Vagina (tissue), 2 donors: Measurements from ENCODE around the gene CD164L2.

Source experiments
- CTCF ChIP-seq, 3 experiments: fragments of 450-650 bp in 2 of 3; fragments of 200-600 bp in 1 of 3; sonication (generic) in 1 of 3; IDR thresholded peaks; one replicate each; pipeline ENCODE4 v1.5.1; 2017 to 2019; ENCODE audit warnings: antibody characterized with exemption in 3 of 3, mild to moderate bottlenecking in 2 of 3, moderate library complexity in 2 of 3
- POLR2AphosphoS5 ChIP-seq, 2 donors: sonication (generic); formaldehyde crosslinking; IDR thresholded peaks; one replicate each; pipeline ENCODE4 v1.9.0; 2017; ENCODE audit warnings: antibody characterized with exemption in 2 of 2, mild to moderate bottlenecking in 2 of 2, low read depth in 1 of 2; ENCODE audit not compliant: insufficient read depth in 1 of 2

GRCh38 chr1:27358928-27359313, 24.2 kb downstream of the CD164L2 start:
- no peak for TF ChIP-seq CTCF (IDR thresholded peaks at IDR 0.05)
- TF ChIP-seq POLR2AphosphoS5 (IDR thresholded peaks at IDR 0.05; ENCODE audit: insufficient read depth in 1 of 2, low read depth in 1 of 2) = no peak
